H9 (cell line): ENCODE measurements around the gene CES1. TPM values are rescaled to one million over a fixed set of nuclear protein-coding genes. Genes with fewer than 3 reads are reported as not detected.

ENCODE experiments used
- DNase-seq: peaks from one replicate; pipeline ENCODE4 v3.0.0-alpha.2; 2017
- H2AFZ ChIP-seq: one replicate; pipeline ENCODE4 v1.6.1; 2013; ENCODE audit warnings: mild to moderate bottlenecking, low read length, control low read depth, moderate library complexity
- H2AK5ac ChIP-seq: 2 replicates; pipeline ENCODE4 v1.6.1; 2013; ENCODE audit warnings: low read length, control low read depth, mixed read lengths; ENCODE audit not compliant: insufficient read length
- H2BK120ac ChIP-seq: one replicate; pipeline ENCODE4 v1.6.1; 2013; ENCODE audit warnings: low read depth, mild to moderate bottlenecking, low read length, control low read depth, inconsistent platforms; ENCODE audit not compliant: poor library complexity, severe bottlenecking
- H2BK12ac ChIP-seq: 2 replicates; pipeline ENCODE4 v1.6.1; 2013; ENCODE audit warnings: low read length, control low read depth, mixed read lengths, low read depth; ENCODE audit not compliant: insufficient read length
- H2BK15ac ChIP-seq: 2 replicates; pipeline ENCODE4 v1.6.1; 2013; ENCODE audit warnings: low read depth, low read length, control low read depth
- H2BK20ac ChIP-seq: one replicate; pipeline ENCODE4 v1.6.1; 2013; ENCODE audit warnings: low read depth, mild to moderate bottlenecking, low read length, control low read depth, inconsistent platforms; ENCODE audit not compliant: poor library complexity, severe bottlenecking
- H2BK5ac ChIP-seq: 2 replicates; pipeline ENCODE4 v1.6.1; 2013; ENCODE audit warnings: low read length, control low read depth, mixed read lengths; ENCODE audit not compliant: insufficient read length
- H3K14ac ChIP-seq: 2 replicates; pipeline ENCODE4 v1.6.1; 2013; ENCODE audit warnings: low read length, control low read depth; ENCODE audit not compliant: insufficient read depth
- H3K18ac ChIP-seq: 2 replicates; pipeline ENCODE4 v1.6.1; 2013; ENCODE audit warnings: low read depth, mild to moderate bottlenecking, mixed read lengths, low read length, control low read depth; ENCODE audit not compliant: insufficient read length
- H3K23ac ChIP-seq: 2 replicates; pipeline ENCODE4 v1.6.1; 2013; ENCODE audit warnings: low read length, control low read depth, mixed read lengths, low read depth; ENCODE audit not compliant: insufficient read length
- H3K23me2 ChIP-seq: 2 replicates; pipeline ENCODE4 v1.6.1; 2013; ENCODE audit warnings: low read depth, mild to moderate bottlenecking, mixed read lengths, low read length, control low read depth; ENCODE audit not compliant: insufficient read length, poor library complexity, severe bottlenecking
- H3K27ac ChIP-seq: 2 replicates; pipeline ENCODE4 v1.5.1; 2013; ENCODE audit warnings: low read length, control low read depth, mixed read lengths, low read depth; ENCODE audit not compliant: insufficient read length
- H3K27me3 ChIP-seq: 2 replicates; pipeline ENCODE4 v1.6.1; 2013; ENCODE audit warnings: low read length, control low read depth, inconsistent platforms; ENCODE audit not compliant: insufficient read depth
- H3K4ac ChIP-seq: 2 replicates; pipeline ENCODE4 v1.6.1; 2013; ENCODE audit warnings: low read depth, mild to moderate bottlenecking, control low read depth, inconsistent platforms, low read length, moderate library complexity
- H3K4me1 ChIP-seq: 2 replicates; pipeline ENCODE4 v1.6.1; 2013; ENCODE audit warnings: low read length, control low read depth, inconsistent platforms; ENCODE audit not compliant: insufficient read depth
- H3K4me2 ChIP-seq: 2 replicates; pipeline ENCODE4 v1.6.1; 2013; ENCODE audit warnings: low read length, control low read depth, mixed read lengths; ENCODE audit not compliant: insufficient read length, insufficient read depth
- H3K56ac ChIP-seq: 2 replicates; pipeline ENCODE4 v1.6.1; 2013; ENCODE audit warnings: low read depth, mild to moderate bottlenecking, mixed read lengths, low read length, control low read depth; ENCODE audit not compliant: insufficient read length
- H3K79me1 ChIP-seq: 2 replicates; pipeline ENCODE4 v1.6.1; 2013; ENCODE audit warnings: low read depth, mild to moderate bottlenecking, moderate library complexity, low read length, control low read depth, inconsistent platforms; ENCODE audit not compliant: insufficient read depth, poor library complexity, severe bottlenecking
- H3K79me2 ChIP-seq: 2 replicates; pipeline ENCODE4 v1.6.1; 2013; ENCODE audit warnings: low read length, control low read depth, inconsistent platforms; ENCODE audit not compliant: insufficient read depth
- H3K9ac ChIP-seq: 2 replicates; pipeline ENCODE4 v1.6.1; 2013; ENCODE audit warnings: low read length, control low read depth, mixed read lengths; ENCODE audit not compliant: insufficient read length; ENCODE audit errors: extremely low read depth
- H3K9me3 ChIP-seq: one replicate; pipeline ENCODE4 v1.6.1; 2013; ENCODE audit warnings: low read depth, low read length, inconsistent platforms; ENCODE audit not compliant: control insufficient read depth
- H3T11ph ChIP-seq: one replicate; pipeline ENCODE4 v1.6.1; 2013; ENCODE audit warnings: mild to moderate bottlenecking, low read length, control low read depth, inconsistent platforms
- H4K20me1 ChIP-seq: one replicate; pipeline ENCODE4 v1.6.1; 2013; ENCODE audit not compliant: control insufficient read depth, insufficient read length, insufficient read depth
- H4K5ac ChIP-seq: 2 replicates; pipeline ENCODE4 v1.6.1; 2013; ENCODE audit warnings: low read depth, mild to moderate bottlenecking, mixed read lengths, low read length, control low read depth; ENCODE audit not compliant: insufficient read length
- H4K8ac ChIP-seq: replicated peaks from 2 replicates; pipeline ENCODE4 v1.6.1; 2013; ENCODE audit warnings: low read length, control low read depth, mixed read lengths, low read depth; ENCODE audit not compliant: insufficient read length
- H4K91ac ChIP-seq: 2 replicates; pipeline ENCODE4 v1.6.1; 2013; ENCODE audit warnings: low read depth, mild to moderate bottlenecking, moderate library complexity, mixed read lengths, low read length, control low read depth; ENCODE audit not compliant: insufficient read length
- H3K27ac Mint-ChIP-seq, 3 experiments: 2 replicates in 2 of 3; 3 replicates in 1 of 3; pipeline ENCODE4 v1.8.0; 2020 to 2021; ENCODE audit warnings: mixed read lengths in 3 of 3, mild to moderate bottlenecking in 1 of 3, moderate library complexity in 1 of 3
- H3K27me3 Mint-ChIP-seq: 2 replicates; pipeline ENCODE4 v1.8.0; 2021; ENCODE audit warnings: low read depth, mild to moderate bottlenecking, moderate library complexity, mixed read lengths
- H3K36me3 Mint-ChIP-seq, 3 experiments: 2 replicates in 2 of 3; 3 replicates in 1 of 3; pipeline ENCODE4 v1.8.0; 2020 to 2021; ENCODE audit warnings: low read depth in 3 of 3, mixed read lengths in 3 of 3; ENCODE audit not compliant: insufficient read depth in 1 of 3
- H3K4me1 Mint-ChIP-seq, 2 experiments: 2 replicates each; pipeline ENCODE4 v1.8.0; 2020; ENCODE audit warnings: mixed read lengths in 2 of 2
- H3K4me3 Mint-ChIP-seq, 2 experiments: 2 replicates in 1 of 2; 3 replicates in 1 of 2; pipeline ENCODE4 v1.8.0; 2020 to 2021; ENCODE audit warnings: mild to moderate bottlenecking in 2 of 2, mixed read lengths in 2 of 2, moderate library complexity in 1 of 2
- H3K9me3 Mint-ChIP-seq, 2 experiments: 2 replicates in 1 of 2; 3 replicates in 1 of 2; pipeline ENCODE4 v1.8.0; 2020; ENCODE audit warnings: mild to moderate bottlenecking in 2 of 2, mixed read lengths in 2 of 2, moderate library complexity in 1 of 2
- CTCF ChIP-seq: fragments of 200-600 bp; sonication (generic); conservative IDR thresholded peaks from 3 replicates; pipeline ENCODE4 v1.8.0; 2021; ENCODE audit warnings: antibody characterized with exemption, mild to moderate bottlenecking
- WGBS: extraction: QIAGEN DNeasy Blood & Tissue Kit; methylation state at CpG from one replicate; pipeline ENCODE4 v1.1.7; 2013; ENCODE audit warnings: missing lambda C conversion rate, low lambda C conversion rate, mixed read lengths; ENCODE audit not compliant: insufficient read length; ENCODE audit errors: extremely low coverage; 5-methylcytosine and 5-hydroxymethylcytosine counted together
- total RNA-seq: library from RNA; stranded (reverse); gene quantifications from 2 replicates; pipeline ENCODE4 v1.2.1, GENCODE V29; 2021

Gene CES1
- total RNA-seq, 1 experiment from 2014 or later = not detected

- H3K9me3 ChIP-seq = no peaks in the 10 kb centered on the region
- no peak overlapping the region for H2BK5ac ChIP-seq
- DNase-seq = no peak
- H3K4me1 Mint-ChIP-seq = peaks cover 5 to 11% of the 10 kb centered on the region in 2 experiments
- H2BK20ac ChIP-seq = no peak overlapping the region
- H3K79me1 ChIP-seq = no peaks in the 10 kb centered on the region
- WGBS = no CpG with 5 or more reads among the region's 4 CpGs
- no peak overlapping the region for H3K18ac ChIP-seq
- no peaks in the 10 kb centered on the region for H3K79me2 ChIP-seq
- H3K14ac ChIP-seq = no peak overlapping the region
- H2AK5ac ChIP-seq = no peak overlapping the region
- H3K4ac ChIP-seq = no peak overlapping the region
- H3K23ac ChIP-seq = no peak overlapping the region
- no peak overlapping the region for H3K27ac ChIP-seq
- no peak overlapping the region for H4K8ac ChIP-seq
- no peaks in the 10 kb centered on the region for H3K23me2 ChIP-seq
- H3T11ph ChIP-seq = no peak overlapping the region
- no peak overlapping the region for H3K56ac ChIP-seq
- H3K27ac Mint-ChIP-seq = no peak overlapping the region; a peak in 1 of 7 replicates
- H4K20me1 ChIP-seq = no peaks in the 10 kb centered on the region
- H3K9me3 Mint-ChIP-seq = no peaks in the 10 kb centered on the region
- H2BK15ac ChIP-seq = no peak overlapping the region
- H3K27me3 ChIP-seq = no peaks in the 10 kb centered on the region
- no peak overlapping the region for H4K5ac ChIP-seq
- H3K27me3 Mint-ChIP-seq = peaks cover 13% of the 10 kb centered on the region
- no peaks in the 10 kb centered on the region for H3K4me1 ChIP-seq
- H3K9ac ChIP-seq = no peak overlapping the region
- H3K4me3 Mint-ChIP-seq = no peak overlapping the region
- H4K91ac ChIP-seq = no peak overlapping the region
- no peak overlapping the region for H3K4me2 ChIP-seq
- no peak for TF ChIP-seq CTCF
- no peak overlapping the region for H2BK12ac ChIP-seq
- no peak overlapping the region for H2BK120ac ChIP-seq
- H3K36me3 Mint-ChIP-seq = no peaks in the 10 kb centered on the region
- no peak overlapping the region for H2AFZ ChIP-seq
Observed at GRCh38 chr16:55836158-55836611, 3.3 kb upstream of the CES1 start.
